Breast epithelium (tissue), 4 donors: ENCODE data around the gene TMEM131. TPM values are rescaled to one million over a fixed set of nuclear protein-coding genes. Genes with fewer than 3 reads are reported as not detected.

Experiments
- DNase-seq, 2 donors: peaks; one replicate each; pipeline ENCODE4 v3.0.0-alpha.2; 2019; ENCODE audit warnings: low spot score in 2 of 2
- H3K27ac ChIP-seq, 2 donors: fragments of 200-600 bp; sonication (generic) in 1 of 2; one replicate each; pipeline ENCODE4 v1.5.1; 2016 to 2019; ENCODE audit warnings: mild to moderate bottlenecking in 1 of 2
- H3K27me3 ChIP-seq, 2 donors: fragments of 200-600 bp; sonication (generic) in 1 of 2; one replicate each; pipeline versions ENCODE4 v1.5.1 to v1.6.0; 2017 to 2019; ENCODE audit warnings: control low read depth in 1 of 2, mild to moderate bottlenecking in 1 of 2
- H3K36me3 ChIP-seq: fragments of 200-600 bp; one replicate; pipeline ENCODE4 v1.5.1; 2019
- H3K4me1 ChIP-seq, 2 donors: fragments of 200-600 bp; sonication (generic); one replicate each; pipeline ENCODE4 v1.5.1; 2016 to 2019; ENCODE audit warnings: control low read depth in 1 of 2
- H3K4me3 ChIP-seq, 3 donors: fragments of 200-600 bp; sonication (generic); 1 replicate in 2 of 3; 2 replicates in 1 of 3; pipeline ENCODE4 v1.5.1; 2016 to 2019; ENCODE audit warnings: mild to moderate bottlenecking in 3 of 3, moderate library complexity in 2 of 3
- H3K9me3 ChIP-seq, 2 donors: fragments of 200-600 bp; sonication (generic) in 1 of 2; one replicate each; pipeline ENCODE4 v1.5.1; 2016 to 2019; ENCODE audit warnings: control low read depth in 1 of 2
- POLR2A ChIP-seq: fragments of 450-650 bp; IDR thresholded peaks from one replicate; pipeline ENCODE4 v1.6.1; 2016; ENCODE audit warnings: antibody characterized with exemption, mild to moderate bottlenecking, moderate library complexity
- POLR2AphosphoS5 ChIP-seq, 3 donors: sonication (generic); formaldehyde crosslinking; IDR thresholded peaks; one replicate each; pipeline ENCODE4 v1.6.1; 2017; ENCODE audit warnings: antibody characterized with exemption in 3 of 3
- intact Hi-C: fragments of 100-400 bp; cut with DNase I; formaldehyde crosslinking; loops from one replicate; pipeline ENCODE4 v1.15.1; 2023; ENCODE audit warnings: low total_unique reads
- total RNA-seq, 3 donors: library from RNA; depleted of rRNA; stranded (reverse); fragments of >200 nt; gene quantifications; one replicate each; pipeline ENCODE4 v1.1.0, GENCODE V29; 2016
- TF ChIP-seq, protein P1 (sequence below), 3 donors: fragments of 450-650 bp; IDR thresholded peaks; one replicate each; pipeline ENCODE4 v1.5.1; 2016 to 2017; ENCODE audit warnings: antibody characterized with exemption in 3 of 3, mild to moderate bottlenecking in 3 of 3, moderate library complexity in 3 of 3

Gene TMEM131
- total RNA-seq, 3 donors from 2014 or later = 30.6 to 47.4 (median 41.3) TPM

DNA sequence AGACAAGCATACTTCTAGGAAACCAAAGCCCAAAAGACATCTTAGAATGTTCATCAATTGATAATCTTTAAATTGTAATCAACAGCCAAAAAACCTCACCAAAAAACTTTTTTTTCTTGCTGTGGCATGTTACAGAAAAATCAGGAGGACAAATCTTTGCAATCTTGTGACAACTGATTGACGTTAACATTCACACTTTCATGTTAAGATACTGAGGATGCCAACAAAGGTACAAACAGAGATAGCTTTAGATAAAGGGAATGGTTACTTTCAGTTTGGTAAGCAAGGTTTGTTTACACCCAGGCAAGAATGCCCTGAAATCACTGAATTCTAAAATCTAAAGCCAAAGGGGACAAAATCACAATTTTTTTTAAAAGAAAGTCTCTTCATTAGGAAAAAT lies 190.0 kb downstream of the TMEM131 start:
- Histone ChIP-seq H3K4me3 (no peak overlapping the region), H3K36me3 (no peaks in the 10 kb centered on the region), H3K4me1 (no peaks in the 10 kb centered on the region), H3K9me3 (no peaks in the 10 kb centered on the region), H3K27ac (no peak overlapping the region), H3K27me3 (no peaks in the 10 kb centered on the region)
- intact Hi-C loops = no loop called here
- no peak for DNase-seq
- no peak for TF ChIP-seq POLR2A
- no peak for TF ChIP-seq POLR2AphosphoS5 (IDR thresholded peaks at IDR 0.05)
- TF ChIP-seq, protein P1, sequence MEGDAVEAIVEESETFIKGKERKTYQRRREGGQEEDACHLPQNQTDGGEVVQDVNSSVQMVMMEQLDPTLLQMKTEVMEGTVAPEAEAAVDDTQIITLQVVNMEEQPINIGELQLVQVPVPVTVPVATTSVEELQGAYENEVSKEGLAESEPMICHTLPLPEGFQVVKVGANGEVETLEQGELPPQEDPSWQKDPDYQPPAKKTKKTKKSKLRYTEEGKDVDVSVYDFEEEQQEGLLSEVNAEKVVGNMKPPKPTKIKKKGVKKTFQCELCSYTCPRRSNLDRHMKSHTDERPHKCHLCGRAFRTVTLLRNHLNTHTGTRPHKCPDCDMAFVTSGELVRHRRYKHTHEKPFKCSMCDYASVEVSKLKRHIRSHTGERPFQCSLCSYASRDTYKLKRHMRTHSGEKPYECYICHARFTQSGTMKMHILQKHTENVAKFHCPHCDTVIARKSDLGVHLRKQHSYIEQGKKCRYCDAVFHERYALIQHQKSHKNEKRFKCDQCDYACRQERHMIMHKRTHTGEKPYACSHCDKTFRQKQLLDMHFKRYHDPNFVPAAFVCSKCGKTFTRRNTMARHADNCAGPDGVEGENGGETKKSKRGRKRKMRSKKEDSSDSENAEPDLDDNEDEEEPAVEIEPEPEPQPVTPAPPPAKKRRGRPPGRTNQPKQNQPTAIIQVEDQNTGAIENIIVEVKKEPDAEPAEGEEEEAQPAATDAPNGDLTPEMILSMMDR (IDR thresholded peaks at IDR 0.05) = no peak

DNA sequence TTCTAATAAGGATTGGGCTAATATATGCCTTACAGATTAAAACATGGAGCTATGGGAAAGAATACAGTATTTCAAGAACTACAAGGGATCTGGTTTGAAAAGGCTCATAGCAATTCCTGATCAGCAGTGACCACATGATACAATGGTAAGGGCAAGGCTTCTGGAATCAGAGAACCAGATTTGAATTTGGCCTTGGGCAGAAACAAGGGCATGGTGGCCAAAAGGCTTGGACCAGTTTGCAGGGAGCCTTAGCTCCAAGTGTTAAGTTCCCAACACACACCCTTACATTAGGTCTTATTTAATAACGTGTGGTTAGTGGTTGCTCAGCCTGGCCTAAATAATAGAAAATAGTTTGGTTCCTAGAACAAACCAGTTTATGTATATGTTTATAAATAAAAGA lies 194.7 kb downstream of the TMEM131 start:
- H3K4me1 ChIP-seq = no peaks in the 10 kb centered on the region
- DNase-seq = no peak
- no peak overlapping the region for H3K27ac ChIP-seq
- intact Hi-C loops = no loop called here
- no peaks in the 10 kb centered on the region for H3K9me3 ChIP-seq
- H3K4me3 ChIP-seq = no peak overlapping the region
- TF ChIP-seq POLR2AphosphoS5 (IDR thresholded peaks at IDR 0.05) (no peak), POLR2A (no peak)
- TF ChIP-seq, protein P1 (IDR thresholded peaks at IDR 0.05) = no peak
- H3K27me3 ChIP-seq = no peaks in the 10 kb centered on the region
- H3K36me3 ChIP-seq = no peaks in the 10 kb centered on the region

DNA sequence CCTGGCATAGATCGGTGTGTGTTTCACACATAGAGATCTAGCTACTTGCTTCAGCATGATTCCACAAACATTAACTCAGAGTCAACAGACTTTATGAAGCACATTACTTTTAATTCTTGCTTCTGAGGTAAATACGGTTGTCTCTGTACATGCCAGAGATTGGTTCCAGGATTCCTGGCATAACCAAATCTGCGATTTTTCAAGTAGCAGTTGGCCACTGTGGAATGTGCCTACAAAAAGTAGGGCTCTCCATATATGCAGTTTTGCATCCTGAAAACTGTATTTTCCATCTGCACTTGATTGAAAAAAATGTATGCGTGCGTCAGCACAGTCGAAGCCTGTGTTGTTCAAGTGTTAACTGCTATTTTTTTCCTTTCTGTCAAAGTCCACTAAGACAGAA lies 197.3 kb downstream of the TMEM131 start:
- H3K36me3 ChIP-seq = peaks cover 3% of the 10 kb centered on the region
- no peaks in the 10 kb centered on the region for H3K27me3 ChIP-seq
- TF ChIP-seq POLR2AphosphoS5 (IDR thresholded peaks at IDR 0.05) = no peak
- TF ChIP-seq POLR2A = no peak
- TF ChIP-seq, protein P1 (IDR thresholded peaks at IDR 0.05) = no peak

DNA sequence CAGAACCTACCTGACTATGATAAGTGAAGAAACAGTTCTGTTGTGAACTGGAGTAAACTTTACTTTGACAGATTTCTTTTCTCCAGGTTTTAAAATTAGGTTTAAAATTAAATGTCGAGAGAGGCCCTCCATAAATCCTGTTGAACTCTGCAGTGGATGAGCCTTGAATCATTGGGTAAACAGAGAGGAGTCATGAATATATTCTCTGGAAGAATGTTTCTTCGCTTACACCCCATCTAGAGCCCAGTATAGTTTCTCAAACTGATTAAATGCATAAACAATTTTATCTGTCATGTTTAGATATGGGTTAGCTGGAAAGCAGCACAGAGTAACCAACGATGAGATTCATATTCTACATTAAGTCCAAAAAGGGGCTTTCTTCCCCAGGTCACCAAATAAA lies 198.4 kb downstream of the TMEM131 start:
- intact Hi-C loops = no loop called here
- Histone ChIP-seq H3K4me3 (no peak overlapping the region), H3K4me1 (no peaks in the 10 kb centered on the region), H3K27me3 (no peaks in the 10 kb centered on the region), H3K36me3 (peaks cover 4% of the 10 kb centered on the region), H3K27ac (no peak overlapping the region), H3K9me3 (no peaks in the 10 kb centered on the region)
- TF ChIP-seq POLR2AphosphoS5 (IDR thresholded peaks at IDR 0.05) (no peak), POLR2A (no peak)
- TF ChIP-seq, protein P1 (IDR thresholded peaks at IDR 0.05) = no peak
- DNase-seq = no peak

More for the DNA sequence above, 197.3 kb downstream of the TMEM131 start:
- Histone ChIP-seq H3K4me1 (no peaks in the 10 kb centered on the region), H3K9me3 (no peaks in the 10 kb centered on the region), H3K27ac (no peak overlapping the region), H3K4me3 (no peak overlapping the region)
- DNase-seq = no peak
- intact Hi-C loops = no loop called here

DNA sequence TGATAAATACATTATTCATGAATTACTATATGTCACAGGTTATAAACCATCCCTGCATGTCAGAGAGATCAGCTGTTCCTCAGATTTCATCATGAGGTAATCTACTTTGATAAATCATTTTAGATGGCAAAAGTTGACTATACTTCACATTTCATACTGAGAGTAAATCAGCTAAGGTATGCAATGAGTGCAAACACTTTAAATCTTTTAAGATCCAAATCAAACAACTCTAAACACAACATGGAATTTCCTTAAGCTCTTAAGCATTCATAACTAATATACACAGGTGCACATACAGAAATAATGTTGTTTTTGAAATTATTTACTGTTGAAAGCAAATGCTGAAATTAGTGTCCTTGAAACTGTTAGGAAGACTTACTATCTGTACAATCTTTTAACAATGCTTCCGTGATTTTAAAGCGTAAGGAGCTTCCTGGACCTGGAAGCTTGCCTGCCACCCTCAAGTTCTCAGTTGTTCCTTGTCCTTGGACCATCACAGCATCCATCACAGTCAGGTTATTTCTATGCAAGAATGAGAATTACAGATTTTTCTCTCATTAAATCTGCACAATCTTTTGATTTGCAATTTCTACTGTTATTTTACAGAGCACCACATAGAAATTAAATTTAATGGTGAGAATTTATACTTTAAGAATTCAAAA lies 199.2 kb downstream of the TMEM131 start:
- Histone ChIP-seq H3K27ac (no peak overlapping the region), H3K4me3 (no peak overlapping the region), H3K4me1 (no peaks in the 10 kb centered on the region), H3K9me3 (no peaks in the 10 kb centered on the region), H3K36me3 (peaks cover 11% of the 10 kb centered on the region), H3K27me3 (no peaks in the 10 kb centered on the region)
- no peak for DNase-seq
- no peak for TF ChIP-seq POLR2A
- TF ChIP-seq, protein P1 (IDR thresholded peaks at IDR 0.05) = no peak
- no peak for TF ChIP-seq POLR2AphosphoS5 (IDR thresholded peaks at IDR 0.05)
- intact Hi-C loops = no loop called here
